ACC112 (cell line): ENCODE measurements around the gene NPAS4.
"Not testable (repeated sequence)": the region's sequence is repeated elsewhere in the genome, so short reads cannot be mapped to it uniquely, and the experiment has no call there.

Experiments used
- H2AFZ ChIP-seq: fragments of 200-600 bp; sonication (generic); one replicate; pipeline ENCODE4 v1.6.0; 2017; ENCODE audit warnings: antibody characterized with exemption, low read length; ENCODE audit not compliant: unreplicated experiment
- H3K27ac ChIP-seq: fragments of 200-600 bp; sonication (generic); 2 replicates; pipeline ENCODE4 v1.5.1; 2014; ENCODE audit warnings: low read depth, mild to moderate bottlenecking, antibody characterized with exemption, low read length, moderate library complexity
- H3K27me3 ChIP-seq: fragments of 200-600 bp; sonication (generic); 2 replicates; pipeline ENCODE4 v1.6.1; 2014; ENCODE audit warnings: mild to moderate bottlenecking, antibody characterized with exemption, low read length, moderate library complexity, mixed read lengths; ENCODE audit not compliant: insufficient read depth
- H3K36me3 ChIP-seq: fragments of 200-600 bp; sonication (generic); 2 replicates; pipeline ENCODE4 v1.6.1; 2016; ENCODE audit warnings: mild to moderate bottlenecking, antibody characterized with exemption, low read length, moderate library complexity, mixed read lengths; ENCODE audit not compliant: insufficient read depth
- H3K4me1 ChIP-seq: fragments of 200-600 bp; sonication (generic); one replicate; pipeline ENCODE4 v1.6.1; 2016; ENCODE audit warnings: low read length, mixed read lengths; ENCODE audit not compliant: insufficient read depth, unreplicated experiment, control insufficient read depth
- H3K4me3 ChIP-seq: fragments of 200-600 bp; sonication (generic); 2 replicates; pipeline ENCODE4 v1.5.1; 2014; ENCODE audit warnings: mild to moderate bottlenecking, low read depth, low read length
- H3K79me2 ChIP-seq: fragments of 200-600 bp; sonication (generic); one replicate; pipeline ENCODE4 v1.6.0; 2016; ENCODE audit warnings: low read length; ENCODE audit not compliant: control insufficient read depth, unreplicated experiment, insufficient read depth

The NPAS4 gene

DNA sequence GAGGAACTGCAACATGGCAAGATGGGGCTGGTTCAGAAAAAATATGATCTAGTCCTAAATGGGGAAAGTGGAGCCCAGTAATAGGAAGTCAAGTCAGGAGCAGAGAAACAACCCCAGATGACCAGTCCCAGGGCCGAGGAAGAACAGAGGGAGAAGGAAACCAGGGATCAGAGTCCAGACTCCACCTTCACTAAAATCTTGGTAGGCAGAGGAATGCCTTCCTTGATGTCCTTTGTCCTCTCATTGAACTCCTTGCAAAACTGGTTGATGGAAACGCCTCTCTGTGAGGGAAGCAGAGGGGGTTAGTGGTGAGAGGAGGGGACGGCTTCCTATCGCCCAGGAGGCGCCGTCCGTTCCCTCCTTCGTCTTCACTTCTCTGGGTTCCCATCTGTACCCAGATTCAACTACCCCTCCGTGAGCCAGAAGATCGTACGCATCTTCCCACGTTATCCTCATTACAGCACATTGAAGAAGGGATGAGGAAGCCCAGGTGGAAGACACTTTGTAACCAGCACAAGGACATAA lies 17.2 kb downstream of the NPAS4 start:
- H3K79me2 ChIP-seq = no peaks in the 10 kb centered on the region
- H3K4me1 ChIP-seq = peaks cover 4% of the 10 kb centered on the region
- peaks cover 8% of the 10 kb centered on the region; the same call in 1 of the 2 replicates for H3K36me3 ChIP-seq
- H3K4me3 ChIP-seq = peak overlapping the region; percentile 87
- peak overlapping the region; percentile 92 for H2AFZ ChIP-seq
- peak overlapping the region; percentile 63; the same call in 1 of the 2 replicates for H3K27ac ChIP-seq
- H3K27me3 ChIP-seq = no peaks in the 10 kb centered on the region

DNA sequence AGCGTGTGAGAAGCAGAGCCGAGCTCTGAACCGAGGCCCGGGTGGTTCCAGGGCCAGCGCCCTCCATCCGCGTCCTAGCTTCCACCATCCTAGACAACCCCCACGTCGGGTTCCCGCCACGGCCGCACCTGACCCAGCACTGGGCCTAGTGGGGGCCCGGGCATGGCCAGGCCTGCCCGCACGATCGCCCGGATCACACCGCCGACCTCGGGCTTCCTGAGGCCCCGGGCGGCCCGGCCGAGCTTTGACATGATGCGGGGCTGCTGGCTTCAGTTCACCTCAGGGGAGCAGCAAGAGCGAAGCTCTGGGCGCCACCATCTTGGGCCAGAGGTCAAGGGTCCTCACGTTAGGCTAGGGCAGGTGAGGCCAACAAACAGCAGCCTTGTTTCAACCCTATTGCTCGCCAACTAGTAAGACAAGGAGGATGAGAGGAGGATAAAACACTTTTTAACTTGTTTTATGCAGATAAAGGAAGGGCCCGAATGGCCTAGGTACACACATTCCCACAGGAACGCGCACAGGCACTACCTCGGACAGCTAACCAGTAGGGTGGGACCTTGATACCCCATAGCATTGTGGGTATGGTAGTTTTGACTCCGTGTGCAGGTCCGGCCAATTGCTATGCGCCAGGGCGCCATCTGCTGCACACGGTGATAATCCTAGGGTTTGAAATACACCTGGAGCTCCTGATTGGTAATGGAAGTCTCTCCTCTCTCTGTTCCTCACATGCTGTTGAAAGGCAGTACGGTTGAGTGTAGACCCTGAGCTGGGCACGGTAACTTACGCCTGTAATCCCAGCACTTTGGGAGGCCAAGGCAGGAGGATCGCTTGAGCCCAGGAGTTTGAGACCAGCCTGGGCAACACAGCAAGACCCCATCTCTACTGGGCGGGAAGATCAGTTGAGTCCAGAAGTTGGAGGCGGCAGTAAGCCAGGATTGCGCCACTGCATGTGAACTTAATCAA lies 17.9 kb downstream of the NPAS4 start, which contains the start of gene MRPL11:
MRPL11 (minus strand) TSS at position 345 of the 963 bp plus-strand sequence; CDS start at position 251, 94 bp downstream.
- peak within 1 kb of the TSS; percentile 87 for H3K4me3 ChIP-seq
- peak within 1 kb of the TSS; percentile 92 for H2AFZ ChIP-seq
- no peaks in the 10 kb centered on the region for H3K79me2 ChIP-seq
- H3K27ac ChIP-seq = peak within 1 kb of the TSS; percentile 63
- H3K4me1 ChIP-seq = peaks cover 9% of the 10 kb centered on the region
- H3K27me3 ChIP-seq = no peaks in the 10 kb centered on the region
- H3K36me3 ChIP-seq = peaks cover 8% of the 10 kb centered on the region; the same call in 1 of the 2 replicates

DNA sequence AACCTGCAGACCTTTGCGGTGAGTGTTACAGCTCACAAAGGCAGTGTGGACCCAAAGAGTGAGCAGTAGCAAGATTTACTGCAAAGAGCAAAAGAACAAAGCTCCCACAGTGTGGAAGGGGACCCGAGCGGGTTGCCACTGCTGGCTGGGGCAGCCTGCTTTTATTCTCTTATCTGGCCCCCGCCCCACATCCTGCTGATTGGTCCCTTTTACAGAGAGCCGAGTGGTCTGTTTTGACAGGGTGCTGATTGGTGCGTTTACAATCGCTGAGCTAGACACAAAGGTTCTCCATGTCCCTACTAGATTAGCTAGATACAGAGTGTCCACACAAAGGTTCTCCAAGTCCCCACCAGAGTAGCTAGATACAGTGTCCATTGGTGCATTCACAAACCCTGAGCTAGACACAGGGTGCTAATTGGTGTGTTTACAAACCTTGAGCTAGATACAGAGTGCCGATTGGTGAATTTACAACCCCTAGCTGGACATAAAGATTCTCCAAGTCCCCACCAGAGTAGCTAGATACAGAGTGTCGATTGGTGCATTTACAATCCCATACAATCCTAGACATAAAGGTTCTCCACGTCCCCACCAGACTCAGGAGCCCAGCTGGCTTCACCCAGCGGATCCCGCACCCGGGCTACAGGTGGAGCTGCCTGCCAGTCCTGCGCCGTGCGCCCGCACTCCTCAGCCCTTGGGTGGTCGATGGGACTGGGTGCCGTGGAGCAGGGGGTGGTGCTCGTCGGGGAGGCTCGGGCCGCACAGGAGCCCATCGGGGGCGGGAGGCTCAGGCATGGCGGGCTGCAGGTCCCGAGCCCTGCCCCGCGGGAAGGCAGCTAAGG lies 19.5 kb downstream of the NPAS4 start:
- H3K4me1 ChIP-seq = peaks cover 15% of the 10 kb centered on the region
- H3K27ac ChIP-seq, H2AFZ ChIP-seq, H3K4me3 ChIP-seq, H3K79me2 ChIP-seq, H3K36me3 ChIP-seq, H3K27me3 ChIP-seq: not testable (repeated sequence)

DNA sequence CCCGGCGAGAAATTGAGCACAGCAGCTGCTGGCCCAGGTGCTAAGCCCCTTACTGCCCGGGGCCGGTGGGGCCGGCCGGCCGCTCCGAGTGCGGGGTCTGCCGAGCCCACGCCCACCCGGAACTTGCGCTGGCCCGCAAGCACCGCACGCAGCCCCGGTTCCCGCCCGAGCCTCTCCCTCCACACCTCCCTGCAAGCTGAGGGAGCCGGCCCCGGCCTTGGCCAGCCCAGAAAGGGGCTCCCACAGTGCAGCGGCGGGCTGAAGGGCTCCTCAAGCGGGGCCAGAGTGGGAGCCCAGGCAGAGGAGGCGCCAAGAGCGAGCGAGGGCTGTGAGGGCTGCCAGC lies 20.1 kb downstream of the NPAS4 start:
- not testable (repeated sequence) for H2AFZ ChIP-seq, H3K79me2 ChIP-seq, H3K27me3 ChIP-seq, H3K36me3 ChIP-seq, H3K27ac ChIP-seq, H3K4me3 ChIP-seq
- H3K4me1 ChIP-seq = peaks cover 15% of the 10 kb centered on the region

DNA sequence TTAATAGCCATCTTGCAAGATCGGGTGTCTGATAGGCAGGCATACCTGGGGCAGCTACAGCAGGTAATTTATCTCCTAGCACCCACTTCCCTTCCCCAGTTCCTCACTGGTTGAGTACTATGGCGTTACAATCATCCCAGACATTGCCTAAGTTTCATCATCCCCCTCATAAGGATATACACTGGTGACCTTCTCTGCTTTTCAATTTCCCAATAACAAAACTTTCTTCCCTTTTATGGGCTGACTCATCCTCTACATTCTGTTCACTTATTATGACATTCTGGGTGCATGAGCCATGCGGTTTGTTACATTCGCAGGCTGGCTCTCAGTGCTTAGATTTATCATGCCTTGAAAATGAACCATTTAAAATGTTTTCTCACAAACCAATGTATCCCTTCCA lies 22.8 kb downstream of the NPAS4 start:
- H2AFZ ChIP-seq = no peak overlapping the region
- H3K36me3 ChIP-seq = no peaks in the 10 kb centered on the region
- H3K4me1 ChIP-seq = peaks cover 12% of the 10 kb centered on the region
- H3K27me3 ChIP-seq = peaks cover 10% of the 10 kb centered on the region
- H3K27ac ChIP-seq = peak overlapping the region; percentile 89
- H3K79me2 ChIP-seq = no peaks in the 10 kb centered on the region
- no peak overlapping the region for H3K4me3 ChIP-seq

DNA sequence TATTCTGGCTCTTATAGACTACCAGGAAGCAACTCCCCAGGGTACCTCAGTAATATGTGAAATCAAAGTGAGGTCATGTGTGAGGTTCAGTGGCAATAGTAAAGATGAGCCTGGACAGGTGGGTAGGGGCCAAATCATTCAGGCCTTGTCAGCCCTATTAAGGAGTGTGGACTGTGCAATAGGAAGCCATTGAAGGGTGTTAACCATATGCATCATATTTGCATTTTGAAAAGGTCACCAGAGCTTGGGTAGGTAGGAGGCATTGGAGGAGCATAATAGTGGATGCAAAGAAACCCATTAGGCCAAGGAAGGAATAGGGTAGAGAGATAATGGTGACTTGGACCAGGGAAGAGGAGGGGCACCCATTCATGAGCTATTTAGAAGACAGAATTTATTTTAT lies 26.2 kb downstream of the NPAS4 start:
- no peaks in the 10 kb centered on the region for H3K36me3 ChIP-seq
- H3K4me3 ChIP-seq = no peak overlapping the region
- H3K27ac ChIP-seq = no peak overlapping the region
- H2AFZ ChIP-seq = no peak overlapping the region
- no peaks in the 10 kb centered on the region for H3K79me2 ChIP-seq
- H3K4me1 ChIP-seq = peaks cover 12% of the 10 kb centered on the region
- peaks cover 34% of the 10 kb centered on the region for H3K27me3 ChIP-seq

DNA sequence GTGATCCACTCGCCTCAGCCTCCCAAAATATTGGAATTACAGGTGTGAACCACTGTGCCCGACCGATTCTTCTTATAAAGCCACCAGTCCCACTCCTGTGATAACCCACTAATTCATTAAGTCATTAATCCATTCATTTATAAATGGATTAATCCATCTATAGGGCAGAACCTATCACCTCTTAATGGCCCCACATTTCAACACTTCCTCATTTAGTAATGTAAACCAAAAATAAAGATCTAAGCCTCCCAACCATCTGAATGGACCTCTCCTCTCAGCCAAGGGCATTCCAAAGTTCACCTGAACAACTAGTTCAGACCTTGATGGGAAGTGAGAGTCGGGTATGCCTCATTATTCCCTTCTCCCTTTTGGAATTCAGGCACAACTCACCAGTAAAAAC lies 27.7 kb downstream of the NPAS4 start:
- no peak overlapping the region for H3K27ac ChIP-seq
- H3K4me1 ChIP-seq = peaks cover 6% of the 10 kb centered on the region
- H2AFZ ChIP-seq = no peak overlapping the region
- no peaks in the 10 kb centered on the region for H3K36me3 ChIP-seq
- no peaks in the 10 kb centered on the region for H3K79me2 ChIP-seq
- peaks cover 41% of the 10 kb centered on the region for H3K27me3 ChIP-seq
- no peak overlapping the region for H3K4me3 ChIP-seq

DNA sequence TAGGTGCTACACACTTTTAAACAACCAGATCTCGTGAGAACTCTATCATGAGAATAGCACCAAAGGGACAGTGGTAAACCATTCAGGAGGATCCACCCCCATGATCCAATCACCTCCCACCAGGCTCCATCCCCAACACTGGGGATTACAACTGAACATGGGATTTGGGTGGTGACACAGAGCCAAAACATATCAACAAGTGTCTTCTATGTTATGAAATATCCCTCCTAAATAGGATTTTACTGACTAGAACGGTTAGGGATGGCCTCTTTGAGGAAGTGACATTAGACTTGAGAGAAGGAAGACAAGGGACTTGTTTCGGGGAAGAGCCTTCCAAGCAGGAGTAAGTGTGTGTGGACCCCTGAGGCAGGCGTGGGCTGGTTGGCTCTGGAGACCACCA lies 29.7 kb downstream of the NPAS4 start:
- Histone ChIP-seq H3K27ac (no peak overlapping the region), H3K27me3 (peaks cover 45% of the 10 kb centered on the region), H3K4me1 (no peaks in the 10 kb centered on the region), H3K36me3 (no peaks in the 10 kb centered on the region), H2AFZ (no peak overlapping the region), H3K4me3 (no peak overlapping the region), H3K79me2 (no peaks in the 10 kb centered on the region)

DNA sequence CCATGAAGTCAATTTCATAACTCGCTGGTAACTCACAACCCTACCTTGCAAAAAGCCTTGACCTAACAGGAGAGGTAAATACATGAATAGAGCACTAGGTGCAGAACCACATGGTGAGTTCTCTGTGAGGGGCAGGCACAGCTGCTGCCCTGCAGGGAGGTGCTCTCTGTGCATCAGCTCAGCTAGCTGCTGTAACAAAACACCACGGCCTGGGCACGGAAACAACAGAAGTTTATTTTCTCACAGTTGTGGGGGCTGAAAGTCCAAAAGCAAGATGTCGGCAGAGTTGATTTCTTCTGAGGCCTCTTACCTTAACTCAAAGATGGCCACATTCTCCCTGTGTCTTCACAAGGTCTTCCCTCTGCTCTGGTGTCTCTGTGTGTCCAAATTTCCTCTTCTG lies 30.8 kb downstream of the NPAS4 start:
- Histone ChIP-seq H3K4me1 (no peaks in the 10 kb centered on the region), H3K36me3 (no peaks in the 10 kb centered on the region), H3K79me2 (no peaks in the 10 kb centered on the region), H2AFZ (no peak overlapping the region), H3K27ac (no peak overlapping the region), H3K4me3 (no peak overlapping the region), H3K27me3 (peaks cover 45% of the 10 kb centered on the region)

DNA sequence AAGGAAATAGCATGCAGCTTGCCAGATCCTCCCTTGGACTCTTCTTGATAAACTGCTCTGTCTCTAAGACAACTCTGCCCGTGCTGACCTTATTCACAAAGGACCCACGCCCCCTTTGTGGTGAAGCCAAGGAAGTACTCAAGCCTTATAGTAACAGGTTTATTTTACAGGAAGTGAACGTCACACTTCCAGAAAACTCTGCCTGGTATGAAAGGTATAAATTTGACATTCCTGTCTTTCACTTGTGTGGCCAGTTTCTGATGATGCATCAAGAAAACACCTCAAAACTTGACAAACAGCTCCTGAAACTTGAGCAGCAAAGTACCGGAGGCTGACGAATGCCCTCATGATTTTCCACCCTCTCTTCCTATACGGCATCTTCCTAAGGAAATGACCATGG lies 33.4 kb downstream of the NPAS4 start:
- H3K4me1 ChIP-seq = peaks cover 4% of the 10 kb centered on the region
- peaks cover 31% of the 10 kb centered on the region for H3K27me3 ChIP-seq
- H2AFZ ChIP-seq = no peak overlapping the region
- H3K4me3 ChIP-seq = no peak overlapping the region
- no peak overlapping the region for H3K27ac ChIP-seq
- H3K36me3 ChIP-seq = no peaks in the 10 kb centered on the region
- H3K79me2 ChIP-seq = no peaks in the 10 kb centered on the region
